Measurements from ENCODE around the gene PRKCA. TPM values are rescaled to one million over a fixed set of nuclear protein-coding genes. Genes with fewer than 3 reads are reported as not detected.

Gene PRKCA
- total RNA-seq, 1 donor from 2014 or later, result 168 TPM

- no peak for ATAC-seq
- intact Hi-C loops (cut with DNase I), result no loop called here
- no peak for DNase-seq (ENCODE audit: low spot score)
Observed at GRCh38 chr17:66422186-66422585, 119.8 kb downstream of the PRKCA start.

- intact Hi-C loops (cut with DNase I), result no loop called here
- DNase-seq (ENCODE audit: low spot score) (no peak), ATAC-seq (no peak)
Observed at GRCh38 chr17:66423056-66423955, 120.9 kb downstream of the PRKCA start.

GRCh38 chr17:66425756-66426396 is 123.5 kb downstream of the PRKCA start:
- no peak for DNase-seq (ENCODE audit: low spot score)
- intact Hi-C loops (cut with DNase I), result no loop called here
- no peak for ATAC-seq

- ATAC-seq, result no peak
- intact Hi-C loops (cut with DNase I), result no loop called here
Observed at GRCh38 chr17:66426397-66427033, 124.1 kb downstream of the PRKCA start.

GRCh38 chr17:66427134-66427533 is 124.7 kb downstream of the PRKCA start:
- ATAC-seq (no peak), DNase-seq (ENCODE audit: low spot score) (no peak)
- intact Hi-C loops (cut with DNase I), result no loop called here

More at GRCh38 chr17:66426397-66427033, 124.1 kb downstream of the PRKCA start:
- DNase-seq (ENCODE audit: low spot score), result no peak

GRCh38 chr17:66429680-66430079 is 127.3 kb downstream of the PRKCA start:
- peak; percentile 44 for ATAC-seq
- intact Hi-C loops (cut with DNase I), result no loop called here
- no peak for DNase-seq (ENCODE audit: low spot score)

- no peak for DNase-seq (ENCODE audit: low spot score)
- peak; percentile 57 for ATAC-seq
- intact Hi-C loops (cut with DNase I), result no loop called here
Observed at GRCh38 chr17:66430846-66431795, 128.7 kb downstream of the PRKCA start.

GRCh38 chr17:66431910-66432309 is 129.5 kb downstream of the PRKCA start:
- ATAC-seq (no peak), DNase-seq (ENCODE audit: low spot score) (no peak)
- intact Hi-C loops (cut with DNase I), result no loop called here

GRCh38 chr17:66432411-66432957 is 130.1 kb downstream of the PRKCA start:
- DNase-seq (ENCODE audit: low spot score) (no peak), ATAC-seq (no peak)
- intact Hi-C loops (cut with DNase I), result no loop called here

GRCh38 chr17:66432996-66433551 is 130.7 kb downstream of the PRKCA start:
- ATAC-seq (no peak), DNase-seq (ENCODE audit: low spot score) (no peak)
- intact Hi-C loops (cut with DNase I), result no loop called here

- DNase-seq (ENCODE audit: low spot score) (no peak), ATAC-seq (no peak)
- intact Hi-C loops (cut with DNase I), result no loop called here
Observed at GRCh38 chr17:66435182-66435581, 132.8 kb downstream of the PRKCA start.

- DNase-seq (ENCODE audit: low spot score) (no peak), ATAC-seq (no peak)
- intact Hi-C loops (cut with DNase I), result no loop called here
Observed at GRCh38 chr17:66436631-66437030, 134.2 kb downstream of the PRKCA start.

- ATAC-seq (no peak), DNase-seq (ENCODE audit: low spot score) (no peak)
- intact Hi-C loops (cut with DNase I), result no loop called here
Observed at GRCh38 chr17:66437476-66438026, 135.1 kb downstream of the PRKCA start.

GRCh38 chr17:66438101-66438500 is 135.7 kb downstream of the PRKCA start:
- intact Hi-C loops (cut with DNase I), result no loop called here
- no peak for DNase-seq (ENCODE audit: low spot score)

GRCh38 chr17:66441101-66441661 is 138.8 kb downstream of the PRKCA start:
- intact Hi-C loops (cut with DNase I), result no loop called here
- DNase-seq (ENCODE audit: low spot score) (no peak), ATAC-seq (no peak)

More at GRCh38 chr17:66438101-66438500, 135.7 kb downstream of the PRKCA start:
- ATAC-seq, result no peak

GRCh38 chr17:66443166-66443565 is 140.8 kb downstream of the PRKCA start:
- intact Hi-C loops (cut with DNase I), result no loop called here
- DNase-seq (ENCODE audit: low spot score) (no peak), ATAC-seq (no peak)

- intact Hi-C loops (cut with DNase I), result no loop called here
- DNase-seq (ENCODE audit: low spot score) (no peak), ATAC-seq (no peak)
Observed at GRCh38 chr17:66443606-66444005, 141.2 kb downstream of the PRKCA start.

- intact Hi-C loops (cut with DNase I), result no loop called here
- no peak for DNase-seq (ENCODE audit: low spot score)
- ATAC-seq, result no peak
Observed at GRCh38 chr17:66444031-66444430, 141.6 kb downstream of the PRKCA start.
